ENCODE measurements around the gene PSORS1C2.

PSORS1C2 gene

GRCh38 chr6:31116661-31117385 lies 22.0 kb downstream of the PSORS1C2 start:
- DNase-seq (ENCODE audit: extremely low spot score), result no peak
- TF ChIP-seq TARDBP (IDR thresholded peaks at IDR 0.05), result no peak
- TF ChIP-seq LEF1 (IDR thresholded peaks at IDR 0.05; ENCODE audit: borderline replicate concordance), result no peak
- TF ChIP-seq SUZ12 (IDR thresholded peaks at IDR 0.05), result no peak
- no peak for TF ChIP-seq HDGF (IDR thresholded peaks at IDR 0.05; ENCODE audit: borderline replicate concordance)
- no peak for TF ChIP-seq FOXA1 (IDR thresholded peaks at IDR 0.05)
- POLR2A ChIA-PET, result interaction anchor here (1.3 kb wide), 1 partner anchor 41 kb away, joined by 3 read pairs; the partner anchor contains the start of gene TCF19
- CTCF ChIA-PET, result interaction anchor here (2.0 to 2.5 kb wide), 2 partner anchors 10 to 12 kb away, joined by 7 to 11 read pairs; no protein-coding TSS in a partner anchor

- ChIA-PET CTCF (interaction anchor here (1.0 to 2.5 kb wide), 4 partner anchors 11 to 29 kb away, joined by 4 to 11 read pairs (median 6); no protein-coding TSS in a partner anchor), POLR2A (interaction anchor here (1.3 kb wide), 1 partner anchor 42 kb away, joined by 3 read pairs; the partner anchor contains the start of gene TCF19)
- no peak for TF ChIP-seq PKNOX1 (IDR thresholded peaks at IDR 0.05)
- DNase-seq (ENCODE audit: extremely low spot score), result no peak
Observed at GRCh38 chr6:31115941-31116560, 22.8 kb downstream of the PSORS1C2 start.

- POLR2A ChIA-PET, result interaction anchor here (1.1 to 1.3 kb wide), 2 partner anchors 13 to 43 kb away, joined by 3 read pairs; partner anchors contain the start of gene TCF19
- no peak for DNase-seq (ENCODE audit: extremely low spot score)
- CTCF ChIA-PET, result interaction anchor here (1.0 to 2.5 kb wide), 8 partner anchors 12 to 173 kb away, joined by 3 to 11 read pairs (median 4); no protein-coding TSS in a partner anchor
- TF ChIP-seq ZNF384 (IDR thresholded peaks at IDR 0.05) (no peak), HDGF (IDR thresholded peaks at IDR 0.05; ENCODE audit: borderline replicate concordance) (no peak), ELF4 (IDR thresholded peaks at IDR 0.05) (no peak), NFRKB (IDR thresholded peaks at IDR 0.05) (no peak), TARDBP (IDR thresholded peaks at IDR 0.05) (no peak)
Observed at GRCh38 chr6:31114970-31115849, 23.7 kb downstream of the PSORS1C2 start.

GRCh38 chr6:31114541-31114878 lies 24.4 kb downstream of the PSORS1C2 start, which contains the start of gene PSORS1C1:
Gene PSORS1C1, plus strand, starts transcription at chr6:31114800. Its CDS starts 14,833 bp downstream, at chr6:31129633.
- CTCF ChIA-PET, result interaction anchor here (1.0 to 1.7 kb wide), 5 partner anchors 11 to 172 kb away, joined by 3 to 5 read pairs (median 3); no protein-coding TSS in a partner anchor
- no peak for TF ChIP-seq HDGF (IDR thresholded peaks at IDR 0.05; ENCODE audit: borderline replicate concordance)
- TF ChIP-seq ZNF384 (IDR thresholded peaks at IDR 0.05), result no peak
- TF ChIP-seq FOXM1 (IDR thresholded peaks at IDR 0.05; ENCODE audit: borderline replicate concordance), result no peak
- no peak for TF ChIP-seq TARDBP (IDR thresholded peaks at IDR 0.05)
- TF ChIP-seq BHLHE40 (IDR thresholded peaks at IDR 0.05; ENCODE audit: borderline replicate concordance), result no peak
- no peak for TF ChIP-seq ELF4 (IDR thresholded peaks at IDR 0.05)
- TF ChIP-seq FOXA1 (IDR thresholded peaks at IDR 0.05), result no peak
- no peak for TF ChIP-seq ARNT (IDR thresholded peaks at IDR 0.05)
- no peak for TF ChIP-seq LEF1 (IDR thresholded peaks at IDR 0.05; ENCODE audit: borderline replicate concordance)
- no peak for TF ChIP-seq L3MBTL2 (conservative IDR thresholded peaks at IDR 0.05)
- no peak for TF ChIP-seq SUZ12 (IDR thresholded peaks at IDR 0.05)
- TF ChIP-seq PKNOX1 (IDR thresholded peaks at IDR 0.05), result no peak
- no peak for TF ChIP-seq CTBP1 (IDR thresholded peaks at IDR 0.05; ENCODE audit: borderline replicate concordance)
- no peak for TF ChIP-seq FOXK2 (IDR thresholded peaks at IDR 0.05)
- TF ChIP-seq SP1 (IDR thresholded peaks at IDR 0.05), result no peak
- TF ChIP-seq NFRKB (IDR thresholded peaks at IDR 0.05), result no peak
- POLR2A ChIA-PET, result interaction anchor here (1.1 kb wide), 1 partner anchor 12 kb away, joined by 3 read pairs; no protein-coding TSS in a partner anchor
- DNase-seq (ENCODE audit: extremely low spot score), result no peak

- CTCF ChIA-PET, result interaction anchor here (1.5 to 1.7 kb wide), 3 partner anchors 10 to 16 kb away, joined by 3 to 5 read pairs (median 3); no protein-coding TSS in a partner anchor
- POLR2A ChIA-PET, result no interaction called here
- TF ChIP-seq FOXA1 (IDR thresholded peaks at IDR 0.05), result no peak
- TF ChIP-seq ZNF384 (IDR thresholded peaks at IDR 0.05), result no peak
- no peak for TF ChIP-seq PKNOX1 (IDR thresholded peaks at IDR 0.05)
- TF ChIP-seq SUZ12 (IDR thresholded peaks at IDR 0.05), result no peak
- no peak for TF ChIP-seq BHLHE40 (IDR thresholded peaks at IDR 0.05; ENCODE audit: borderline replicate concordance)
- TF ChIP-seq NFRKB (IDR thresholded peaks at IDR 0.05), result no peak
- TF ChIP-seq ELF4 (IDR thresholded peaks at IDR 0.05), result no peak
- TF ChIP-seq FOXM1 (IDR thresholded peaks at IDR 0.05; ENCODE audit: borderline replicate concordance), result no peak
- TF ChIP-seq HDGF (IDR thresholded peaks at IDR 0.05; ENCODE audit: borderline replicate concordance), result no peak
- no peak for TF ChIP-seq CTBP1 (IDR thresholded peaks at IDR 0.05; ENCODE audit: borderline replicate concordance)
- no peak for TF ChIP-seq TARDBP (IDR thresholded peaks at IDR 0.05)
- TF ChIP-seq SP1 (IDR thresholded peaks at IDR 0.05), result no peak
- no peak for TF ChIP-seq LEF1 (IDR thresholded peaks at IDR 0.05; ENCODE audit: borderline replicate concordance)
- no peak for TF ChIP-seq ARNT (IDR thresholded peaks at IDR 0.05)
- no peak for DNase-seq (ENCODE audit: extremely low spot score)
Observed at GRCh38 chr6:31113861-31114540, 24.9 kb downstream of the PSORS1C2 start.
